ENCODE measurements around the gene LBH. TPM values are rescaled to one million over a fixed set of nuclear protein-coding genes. Genes with fewer than 3 reads are reported as not detected.

Gene LBH
- total RNA-seq, 2 donors from 2014 or later = 38.9 to 154 TPM

DNA sequence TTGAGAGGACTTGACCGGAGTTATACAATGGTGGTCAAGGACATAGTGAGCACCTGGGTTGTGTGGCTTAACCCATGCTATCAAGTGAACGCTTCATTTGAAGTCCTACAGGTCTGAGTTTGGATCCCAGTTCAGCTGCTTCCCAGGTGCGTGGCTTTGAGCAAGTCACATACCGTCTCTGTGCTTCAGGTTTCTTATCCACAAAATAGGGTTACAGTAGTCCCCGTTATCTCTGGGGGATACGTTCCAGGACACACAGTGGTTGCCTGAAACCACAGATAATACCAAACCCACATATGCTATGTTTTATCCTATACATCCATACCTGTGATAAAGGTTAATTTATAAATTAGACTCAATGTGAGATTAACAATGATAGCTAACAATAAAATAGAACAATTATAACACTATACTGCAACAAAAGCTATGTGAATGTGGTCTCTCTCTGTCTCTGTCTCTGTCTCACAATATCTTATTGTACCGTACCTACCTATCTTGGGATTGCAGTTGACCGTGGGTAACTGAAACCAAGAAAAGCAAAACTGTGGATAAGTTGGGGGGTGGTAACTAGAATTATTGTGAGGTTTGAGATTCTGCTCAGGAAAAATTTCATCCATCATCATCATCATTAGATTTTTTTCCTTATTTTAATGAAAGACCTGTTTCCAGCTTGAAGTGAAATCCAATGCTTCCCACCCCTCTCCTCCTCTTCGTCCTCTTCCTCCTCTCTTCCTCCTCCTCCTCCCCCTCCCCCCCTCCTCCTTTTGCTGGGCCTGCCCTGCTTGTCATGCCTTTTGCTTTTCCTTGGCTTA, 22.7 kb downstream of the LBH start:
- peak overlapping the region; percentile 63 for H3K4me3 Mint-ChIP-seq
- H3K27ac Mint-ChIP-seq = peak overlapping the region; percentile 92
- peaks cover 99% of the 10 kb centered on the region for H3K36me3 Mint-ChIP-seq (ENCODE audit: low read depth)
- no peaks in the 10 kb centered on the region for H3K27me3 Mint-ChIP-seq
- no peak for ATAC-seq (replicated peaks)
- H3K4me1 Mint-ChIP-seq = peaks cover 65% of the 10 kb centered on the region
- H3K9me3 Mint-ChIP-seq = no peaks in the 10 kb centered on the region

DNA sequence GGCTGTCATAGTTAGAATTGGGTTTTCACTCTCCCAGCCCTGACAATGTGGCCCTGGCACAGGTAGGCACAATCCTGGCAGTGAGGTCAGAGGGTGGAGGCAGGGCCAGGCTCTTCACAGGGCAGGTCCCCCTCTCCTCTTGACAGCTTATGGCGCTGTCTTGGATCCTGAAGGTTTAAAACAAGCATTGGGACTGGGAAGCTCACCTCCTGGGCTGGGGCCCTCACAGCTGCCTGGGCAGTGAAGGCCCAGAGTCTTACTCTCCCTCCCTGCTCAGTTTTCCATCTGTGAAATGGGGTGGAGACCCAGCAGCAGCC, 23.3 kb downstream of the LBH start:
- Mint-ChIP-seq H3K27me3 (no peaks in the 10 kb centered on the region), H3K27ac (peak overlapping the region; percentile 91), H3K4me1 (peaks cover 65% of the 10 kb centered on the region), H3K9me3 (no peaks in the 10 kb centered on the region), H3K36me3 (ENCODE audit: low read depth) (peaks cover 99% of the 10 kb centered on the region), H3K4me3 (peak overlapping the region; percentile 63)
- no peak for ATAC-seq (replicated peaks)

DNA sequence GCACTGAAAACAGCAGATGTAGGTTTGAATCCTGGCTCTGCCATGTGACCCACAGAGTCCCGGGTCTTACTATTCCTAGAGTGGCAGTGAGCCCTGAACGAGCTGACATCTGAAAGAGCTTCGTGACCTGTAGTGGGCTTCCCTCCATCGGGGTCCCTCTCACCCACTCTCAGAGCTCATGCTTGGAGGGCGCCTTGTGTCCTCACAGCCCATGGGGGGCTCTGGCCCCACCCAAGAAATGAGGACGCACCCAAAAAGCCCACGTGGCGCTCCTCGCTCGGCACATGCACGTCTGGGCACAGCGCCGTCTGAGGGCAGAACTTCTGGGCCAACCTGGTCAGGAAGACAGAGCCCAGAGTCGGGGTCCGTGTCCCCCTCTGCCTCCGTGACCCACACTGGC, 23.7 kb downstream of the LBH start:
- H3K4me1 Mint-ChIP-seq = peaks cover 65% of the 10 kb centered on the region
- peak overlapping the region; percentile 63 for H3K4me3 Mint-ChIP-seq
- peaks cover 99% of the 10 kb centered on the region for H3K36me3 Mint-ChIP-seq (ENCODE audit: low read depth)
- H3K9me3 Mint-ChIP-seq = no peaks in the 10 kb centered on the region
- H3K27ac Mint-ChIP-seq = peak overlapping the region; percentile 91
- no peaks in the 10 kb centered on the region for H3K27me3 Mint-ChIP-seq
- ATAC-seq (replicated peaks) = no peak

DNA sequence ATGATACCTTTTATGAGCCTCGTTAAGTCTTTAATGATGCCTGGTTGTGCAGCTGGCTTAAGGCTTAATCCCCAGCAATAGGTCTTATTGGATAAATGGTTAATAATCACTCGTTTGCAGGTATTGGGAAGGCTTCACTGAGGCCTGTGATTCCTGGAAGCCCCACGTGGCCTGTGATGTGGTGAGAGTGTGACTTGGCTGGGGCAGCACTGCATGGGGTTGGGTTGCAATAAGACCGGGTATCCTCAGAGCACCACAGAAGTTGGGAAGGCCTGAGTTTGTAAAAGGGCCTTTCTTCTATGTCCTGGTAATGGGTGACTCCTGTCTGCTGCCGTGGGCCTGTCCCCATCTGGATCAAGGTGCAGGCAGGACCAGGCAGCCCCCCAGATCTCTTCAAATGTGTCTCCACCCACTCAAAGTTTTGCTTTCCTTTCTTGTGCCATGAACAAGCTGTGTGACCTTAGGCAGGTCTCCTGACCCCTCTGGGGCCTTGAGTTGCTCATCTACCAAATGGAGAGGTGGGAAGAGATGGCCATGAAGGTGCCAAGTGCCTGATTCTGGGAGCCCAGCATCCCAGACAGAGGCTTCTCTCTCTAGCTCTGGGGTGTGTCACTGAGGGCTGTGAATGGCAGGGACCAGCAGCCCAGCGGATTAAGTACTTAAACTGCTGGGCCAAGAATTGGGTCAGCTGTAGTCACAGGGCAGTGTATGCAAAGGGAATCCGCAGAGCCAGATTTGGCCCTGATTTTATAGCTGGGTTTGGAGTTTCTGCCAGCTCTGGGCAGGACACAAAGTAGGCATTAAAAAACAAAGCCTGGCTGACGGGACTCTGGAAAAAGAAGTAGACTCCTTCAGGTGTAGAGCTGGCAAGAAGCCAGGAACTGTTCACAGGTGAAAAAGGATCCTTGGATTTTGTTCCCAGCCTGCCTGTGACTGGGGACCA, 24.4 kb downstream of the LBH start:
- ATAC-seq (replicated peaks) = no peak
- Mint-ChIP-seq H3K27me3 (no peaks in the 10 kb centered on the region), H3K9me3 (no peaks in the 10 kb centered on the region), H3K36me3 (ENCODE audit: low read depth) (peaks cover 99% of the 10 kb centered on the region), H3K4me1 (peaks cover 67% of the 10 kb centered on the region), H3K27ac (peak overlapping the region; percentile 91), H3K4me3 (peak overlapping the region; percentile 63)

DNA sequence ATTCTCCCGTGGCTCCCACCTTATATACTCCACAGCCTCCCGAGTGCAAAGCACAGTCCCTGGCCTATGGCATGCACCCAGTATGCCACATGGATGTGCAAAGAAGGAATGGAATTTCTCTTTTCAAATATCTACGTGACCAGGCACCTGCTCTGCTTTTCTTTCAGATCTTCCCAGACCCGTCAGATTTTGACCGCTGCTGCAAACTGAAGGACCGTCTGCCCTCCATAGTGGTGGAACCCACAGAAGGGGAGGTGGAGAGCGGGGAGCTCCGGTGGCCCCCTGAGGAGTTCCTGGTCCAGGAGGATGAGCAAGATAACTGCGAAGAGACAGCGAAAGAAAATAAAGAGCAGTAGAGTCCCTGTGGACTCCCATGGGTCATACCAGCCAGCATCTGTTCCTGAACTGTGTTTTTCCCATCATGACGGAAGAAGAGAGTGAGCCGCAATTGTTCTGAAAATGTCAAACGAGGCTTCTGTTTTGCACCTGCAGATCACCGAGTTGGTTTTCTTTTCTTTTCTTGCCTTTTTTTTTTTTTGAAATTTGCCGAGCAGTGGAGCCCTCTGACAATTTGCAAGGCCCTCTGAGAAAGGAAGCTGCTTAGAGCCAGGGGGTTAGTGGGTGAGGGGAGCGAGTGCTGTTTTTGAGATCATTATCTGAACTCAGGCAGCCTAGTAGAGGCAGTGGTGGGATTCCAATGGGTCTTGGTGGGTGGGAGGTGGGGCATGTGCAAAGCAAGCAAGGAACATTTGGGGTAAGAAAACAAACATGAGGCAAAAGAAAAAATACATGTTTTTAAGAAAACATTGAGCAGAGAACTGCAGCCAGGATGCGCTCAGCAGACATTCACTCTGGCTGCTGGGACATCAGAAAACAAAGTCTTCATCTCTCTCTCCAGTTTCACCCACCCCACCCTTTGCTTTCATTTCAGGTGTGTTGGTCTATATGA, 26.2 kb downstream of the LBH start:
- peak overlapping the region; percentile 63 for H3K4me3 Mint-ChIP-seq
- H3K27me3 Mint-ChIP-seq = no peaks in the 10 kb centered on the region
- H3K27ac Mint-ChIP-seq = peak overlapping the region; percentile 91
- H3K4me1 Mint-ChIP-seq = peaks cover 70% of the 10 kb centered on the region
- no peak for ATAC-seq (replicated peaks)
- H3K9me3 Mint-ChIP-seq = peaks cover 1% of the 10 kb centered on the region
- H3K36me3 Mint-ChIP-seq (ENCODE audit: low read depth) = peaks cover 100% of the 10 kb centered on the region

DNA sequence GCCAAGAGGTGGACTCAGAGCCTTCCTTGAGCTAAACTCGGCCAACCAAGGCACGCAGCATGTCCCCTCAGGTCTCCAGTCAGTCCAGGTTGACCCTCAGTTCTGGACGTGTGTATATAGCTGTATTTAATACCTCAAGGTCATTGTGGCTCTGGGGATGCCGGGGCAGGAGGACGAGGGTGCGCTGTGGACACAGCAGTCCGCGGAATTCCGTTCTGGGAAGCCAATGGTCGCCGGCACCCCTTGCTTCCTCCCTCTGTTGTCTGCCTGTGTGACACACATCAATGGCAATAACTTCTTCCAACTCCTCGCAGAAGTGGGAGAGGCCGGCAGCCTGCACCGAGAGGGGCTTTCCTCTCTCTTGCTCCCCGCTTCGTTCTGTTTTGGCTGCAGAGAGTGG, 27.7 kb downstream of the LBH start:
- no peak for ATAC-seq (replicated peaks)
- H3K27me3 Mint-ChIP-seq = no peaks in the 10 kb centered on the region
- peaks cover 62% of the 10 kb centered on the region for H3K4me1 Mint-ChIP-seq
- H3K4me3 Mint-ChIP-seq = peak overlapping the region; percentile 39
- peaks cover 94% of the 10 kb centered on the region for H3K36me3 Mint-ChIP-seq (ENCODE audit: low read depth)
- peaks cover 5% of the 10 kb centered on the region for H3K9me3 Mint-ChIP-seq
- H3K27ac Mint-ChIP-seq = peak overlapping the region; percentile 97

DNA sequence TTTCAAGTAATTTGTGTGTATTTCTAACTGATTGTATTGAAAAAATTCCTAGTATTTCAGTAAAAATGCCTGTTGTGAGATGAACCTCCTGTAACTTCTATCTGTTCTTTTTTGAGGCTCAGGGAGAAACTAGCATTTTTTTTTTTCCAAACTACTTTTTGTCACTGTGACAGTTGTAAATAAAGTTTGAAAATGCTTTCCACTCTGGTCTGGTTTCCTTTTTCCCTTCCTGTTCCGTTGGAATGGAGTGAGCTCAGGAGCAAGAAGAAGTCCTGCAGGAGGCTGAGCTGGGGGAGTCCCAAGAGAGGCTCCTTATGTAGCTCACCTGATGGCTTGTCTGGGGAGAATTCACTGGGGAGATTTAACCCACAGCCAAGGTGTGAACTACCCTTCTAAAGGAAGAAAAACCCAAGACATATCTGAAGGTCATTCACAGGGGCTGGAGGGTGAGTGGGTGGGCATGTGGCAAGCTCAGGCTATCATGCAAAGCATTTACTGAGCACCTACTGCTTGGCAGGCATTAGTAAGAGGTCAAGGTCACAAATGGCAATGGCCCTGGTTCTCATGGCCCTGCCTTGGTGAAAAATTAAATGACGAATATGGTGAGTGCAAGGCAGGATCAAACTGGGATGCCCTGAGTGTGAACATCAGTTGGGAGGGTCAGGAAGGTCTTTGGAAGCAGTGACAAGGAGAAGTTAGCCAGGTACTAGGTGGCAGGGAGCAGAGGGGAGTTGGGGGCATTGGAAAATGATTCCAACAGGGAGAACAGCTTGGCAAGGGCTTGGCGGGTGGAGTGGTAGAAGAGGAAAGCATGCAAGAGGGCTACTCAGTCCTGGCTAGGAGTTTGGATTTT, 28.7 kb downstream of the LBH start:
- peaks cover 5% of the 10 kb centered on the region for H3K9me3 Mint-ChIP-seq
- no peak for ATAC-seq (replicated peaks)
- H3K4me1 Mint-ChIP-seq = peaks cover 65% of the 10 kb centered on the region
- peaks cover 92% of the 10 kb centered on the region for H3K36me3 Mint-ChIP-seq (ENCODE audit: low read depth)
- no peaks in the 10 kb centered on the region for H3K27me3 Mint-ChIP-seq
- H3K4me3 Mint-ChIP-seq = peak overlapping the region; percentile 39
- peak overlapping the region; percentile 97 for H3K27ac Mint-ChIP-seq

DNA sequence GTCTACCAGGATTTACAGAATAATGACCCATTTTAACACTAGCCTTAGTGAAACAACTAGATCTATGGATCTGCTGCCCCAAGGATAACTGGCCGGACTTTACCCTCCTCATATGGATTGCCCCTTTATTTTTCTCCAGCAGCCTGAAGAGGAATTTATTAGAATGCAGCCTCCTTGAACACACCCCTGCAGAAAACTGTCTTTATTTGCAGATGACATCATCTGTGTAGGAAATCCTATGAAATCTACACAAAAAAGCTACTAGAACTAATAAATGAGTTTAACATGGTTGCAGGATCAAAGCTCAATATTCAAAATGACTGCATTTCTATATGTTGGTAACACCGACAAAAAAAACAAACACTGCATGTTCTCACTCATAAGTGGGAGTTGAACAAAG, 29.6 kb downstream of the LBH start:
- Mint-ChIP-seq H3K4me3 (peak overlapping the region; percentile 39), H3K27ac (peak overlapping the region; percentile 97)
- ATAC-seq (replicated peaks) = no peak

DNA sequence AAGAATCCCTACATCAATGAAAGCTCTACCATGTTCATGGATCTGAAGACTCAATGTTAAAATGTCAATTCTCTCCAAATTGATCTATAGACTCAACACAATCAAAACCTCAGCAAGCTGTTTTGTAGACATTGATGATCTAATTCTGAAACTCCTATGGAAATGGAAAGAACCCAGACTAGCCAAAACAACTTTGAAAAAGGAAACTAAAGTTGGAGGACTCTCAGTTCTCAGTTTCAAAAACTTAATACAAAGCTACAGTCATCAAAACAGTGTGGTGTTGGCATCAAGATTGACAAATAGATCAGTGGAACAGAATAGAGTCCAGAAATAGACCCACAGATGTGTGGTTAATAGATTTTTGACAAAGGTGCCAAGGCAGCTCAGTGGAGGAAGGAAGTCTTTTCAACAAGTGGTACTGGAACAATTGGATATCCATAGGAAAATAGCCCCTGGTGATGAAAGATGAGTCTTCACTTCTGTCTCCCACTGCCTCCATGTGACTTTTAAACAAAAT, 30.4 kb downstream of the LBH start:
- Mint-ChIP-seq H3K36me3 (ENCODE audit: low read depth) (peaks cover 90% of the 10 kb centered on the region), H3K27me3 (no peaks in the 10 kb centered on the region), H3K4me3 (peak overlapping the region; percentile 39), H3K4me1 (peaks cover 66% of the 10 kb centered on the region), H3K27ac (peak overlapping the region; percentile 97), H3K9me3 (peaks cover 5% of the 10 kb centered on the region)
- ATAC-seq (replicated peaks) = peak; percentile 76

More for the DNA sequence above, 29.6 kb downstream of the LBH start:
- Mint-ChIP-seq H3K36me3 (ENCODE audit: low read depth) (peaks cover 92% of the 10 kb centered on the region), H3K4me1 (peaks cover 63% of the 10 kb centered on the region), H3K9me3 (peaks cover 5% of the 10 kb centered on the region), H3K27me3 (no peaks in the 10 kb centered on the region)

DNA sequence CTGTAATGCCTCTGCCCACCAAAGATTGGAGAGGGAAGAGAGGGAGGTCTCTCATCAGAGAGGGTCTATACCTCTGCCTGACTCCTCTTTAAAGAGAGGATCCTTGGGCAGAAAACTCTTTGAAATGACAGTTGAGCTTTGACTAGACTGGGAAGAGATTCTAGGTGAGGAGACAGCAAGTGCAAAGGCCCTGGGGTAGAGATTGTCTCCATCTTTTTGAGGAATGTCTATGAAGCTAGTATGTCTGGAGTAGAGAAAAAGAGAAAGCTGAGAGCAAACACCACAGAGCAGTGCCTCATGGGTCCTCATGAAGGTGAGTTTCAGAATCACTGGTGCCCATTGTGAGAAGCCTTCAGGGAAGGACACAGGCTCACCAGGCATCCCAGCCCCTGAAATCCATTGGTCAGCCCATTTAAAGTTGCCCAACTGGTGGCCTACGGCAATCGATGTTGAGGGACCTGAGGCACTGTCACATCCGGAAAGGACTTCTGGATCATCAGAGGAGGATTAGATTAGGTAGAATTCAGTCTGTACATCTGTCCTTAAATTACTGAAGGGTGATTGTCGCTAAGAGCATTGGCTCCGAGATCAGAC, 31.5 kb downstream of the LBH start:
- H3K4me1 Mint-ChIP-seq = peaks cover 66% of the 10 kb centered on the region
- H3K4me3 Mint-ChIP-seq = peak overlapping the region; percentile 39
- H3K9me3 Mint-ChIP-seq = peaks cover 5% of the 10 kb centered on the region
- H3K36me3 Mint-ChIP-seq (ENCODE audit: low read depth) = peaks cover 87% of the 10 kb centered on the region
- no peaks in the 10 kb centered on the region for H3K27me3 Mint-ChIP-seq
- peak overlapping the region; percentile 97 for H3K27ac Mint-ChIP-seq
- no peak for ATAC-seq (replicated peaks)

DNA sequence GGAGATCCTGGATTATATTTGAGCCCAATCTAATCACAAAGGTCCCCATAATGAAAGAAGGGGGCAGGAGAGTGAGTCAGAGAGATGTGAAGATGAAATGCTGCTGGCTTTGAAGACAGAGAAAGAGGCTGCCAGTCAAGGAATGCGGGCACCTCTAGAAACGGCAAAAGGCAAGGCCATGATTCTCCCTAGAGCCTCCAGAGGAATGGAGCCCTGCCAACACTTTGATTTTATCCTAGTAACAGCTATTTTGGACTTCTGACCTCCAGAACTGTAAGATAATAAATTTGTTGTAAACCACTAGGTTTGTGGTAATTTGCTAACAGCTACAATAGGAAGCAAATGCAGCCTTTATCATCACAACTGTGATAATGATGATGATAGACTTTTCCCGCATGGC, 32.9 kb downstream of the LBH start:
- Mint-ChIP-seq H3K4me1 (peaks cover 54% of the 10 kb centered on the region), H3K9me3 (peaks cover 5% of the 10 kb centered on the region), H3K4me3 (peak overlapping the region; percentile 84), H3K27me3 (no peaks in the 10 kb centered on the region), H3K27ac (peak overlapping the region; percentile 97), H3K36me3 (ENCODE audit: low read depth) (peaks cover 72% of the 10 kb centered on the region)
- ATAC-seq (replicated peaks) = no peak

DNA sequence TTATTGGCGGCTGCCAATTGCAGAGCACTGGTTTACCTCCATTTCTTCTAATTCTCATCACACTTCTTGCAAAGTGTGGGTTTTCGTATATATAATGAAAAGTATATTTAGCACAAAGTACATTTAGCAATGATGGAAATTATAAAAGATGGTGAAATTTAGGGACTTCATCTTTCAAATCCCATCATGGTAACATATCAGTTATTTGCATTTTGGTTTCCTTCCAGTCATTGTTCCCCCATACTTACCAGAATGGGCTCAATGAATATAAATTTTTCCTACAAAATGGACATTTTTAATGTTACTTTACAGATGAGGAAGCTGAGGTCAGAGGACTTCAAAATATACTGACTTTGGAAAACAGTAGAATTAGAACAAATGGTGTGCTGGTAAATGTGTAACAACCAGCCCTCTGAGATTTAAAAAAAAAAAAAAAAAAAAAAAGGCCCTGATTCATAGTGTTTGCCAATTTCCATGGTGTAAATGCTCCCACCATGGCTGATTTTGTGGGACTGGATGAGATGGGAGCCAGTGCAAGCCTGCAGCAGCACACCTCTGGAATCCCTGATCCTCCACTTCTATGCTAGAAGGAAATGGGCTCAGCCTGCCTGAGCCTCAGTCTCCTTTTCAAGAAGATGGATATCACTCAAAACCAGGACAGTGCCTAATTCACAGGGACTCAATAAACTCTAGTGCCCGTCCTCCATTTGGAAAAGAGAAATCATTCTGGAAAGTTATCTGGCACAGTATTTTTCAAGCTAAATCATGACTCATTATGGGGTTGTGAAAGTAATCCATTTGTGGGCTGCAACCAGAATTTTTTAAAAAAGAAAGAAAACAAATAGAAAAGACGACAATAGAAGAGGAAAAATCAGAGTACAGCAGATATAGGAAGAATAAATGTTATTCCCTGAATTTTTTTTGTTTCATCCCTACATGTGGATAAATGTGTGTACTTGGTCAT, 34.0 kb downstream of the LBH start:
- no peak for ATAC-seq (replicated peaks)
- H3K27ac Mint-ChIP-seq = peak overlapping the region; percentile 97
- peaks cover 5% of the 10 kb centered on the region for H3K9me3 Mint-ChIP-seq
- peak overlapping the region; percentile 84 for H3K4me3 Mint-ChIP-seq
- peaks cover 43% of the 10 kb centered on the region for H3K4me1 Mint-ChIP-seq
- H3K36me3 Mint-ChIP-seq (ENCODE audit: low read depth) = peaks cover 62% of the 10 kb centered on the region
- H3K27me3 Mint-ChIP-seq = no peaks in the 10 kb centered on the region
